Suprapubic skin (tissue), 4 donors: ENCODE results near the gene UCN2. TPM values are rescaled to one million over a fixed set of nuclear protein-coding genes. Genes with fewer than 3 reads are reported as not detected.

Experiments used
- DNase-seq, 2 donors: peaks; one replicate each; pipeline ENCODE4 v3.0.0-alpha.2; 2019; ENCODE audit warnings: low spot score in 2 of 2
- H3K27ac ChIP-seq: fragments of 200-600 bp; sonication (generic); one replicate; pipeline ENCODE4 v1.5.1; 2019
- H3K27me3 ChIP-seq: fragments of 200-600 bp; sonication (generic); one replicate; pipeline ENCODE4 v1.5.1; 2019
- H3K36me3 ChIP-seq: fragments of 200-600 bp; sonication (generic); one replicate; pipeline ENCODE4 v1.5.1; 2019
- H3K4me1 ChIP-seq: fragments of 200-600 bp; sonication (generic); one replicate; pipeline ENCODE4 v1.5.1; 2019
- H3K4me3 ChIP-seq: fragments of 200-600 bp; sonication (generic); one replicate; pipeline ENCODE4 v1.5.1; 2019; ENCODE audit warnings: mild to moderate bottlenecking
- H3K9me3 ChIP-seq: fragments of 200-600 bp; sonication (generic); one replicate; pipeline ENCODE4 v1.5.1; 2019
- EP300 ChIP-seq: sonication (generic); formaldehyde crosslinking; IDR thresholded peaks from one replicate; pipeline ENCODE4 v1.6.1; 2017; ENCODE audit warnings: antibody characterized with exemption
- POLR2A ChIP-seq, 2 donors: fragments of 450-650 bp; IDR thresholded peaks; one replicate each; pipeline ENCODE4 v1.6.1; 2017; ENCODE audit warnings: antibody characterized with exemption in 2 of 2, mild to moderate bottlenecking in 2 of 2, moderate library complexity in 2 of 2
- POLR2AphosphoS5 ChIP-seq, 3 donors: sonication (generic); formaldehyde crosslinking; IDR thresholded peaks; one replicate each; pipeline ENCODE4 v1.6.1; 2017; ENCODE audit warnings: antibody characterized with exemption in 3 of 3
- WGBS: methylation state at CpG from one replicate; pipeline ENCODE4 v1.1.5; 2018; 5-methylcytosine and 5-hydroxymethylcytosine counted together
- total RNA-seq, 4 donors: library from RNA; depleted of rRNA; stranded (reverse); fragments of >200 nt; gene quantifications; one replicate each; pipeline ENCODE4 v1.1.0, GENCODE V29; 2016
- TF ChIP-seq, protein P1 (sequence below), 2 donors: fragments of 200-600 bp in 1 of 2; fragments of 450-650 bp in 1 of 2; sonication (generic) in 1 of 2; IDR thresholded peaks; one replicate each; pipeline ENCODE4 v1.5.1; 2016 to 2019; ENCODE audit warnings: antibody characterized with exemption in 2 of 2, mild to moderate bottlenecking in 1 of 2, moderate library complexity in 1 of 2

The UCN2 gene, protein sequence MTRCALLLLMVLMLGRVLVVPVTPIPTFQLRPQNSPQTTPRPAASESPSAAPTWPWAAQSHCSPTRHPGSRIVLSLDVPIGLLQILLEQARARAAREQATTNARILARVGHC
- total RNA-seq: 10 to 100 TPM; 10.1 to 23.7 (median 18.0) TPM

DNA sequence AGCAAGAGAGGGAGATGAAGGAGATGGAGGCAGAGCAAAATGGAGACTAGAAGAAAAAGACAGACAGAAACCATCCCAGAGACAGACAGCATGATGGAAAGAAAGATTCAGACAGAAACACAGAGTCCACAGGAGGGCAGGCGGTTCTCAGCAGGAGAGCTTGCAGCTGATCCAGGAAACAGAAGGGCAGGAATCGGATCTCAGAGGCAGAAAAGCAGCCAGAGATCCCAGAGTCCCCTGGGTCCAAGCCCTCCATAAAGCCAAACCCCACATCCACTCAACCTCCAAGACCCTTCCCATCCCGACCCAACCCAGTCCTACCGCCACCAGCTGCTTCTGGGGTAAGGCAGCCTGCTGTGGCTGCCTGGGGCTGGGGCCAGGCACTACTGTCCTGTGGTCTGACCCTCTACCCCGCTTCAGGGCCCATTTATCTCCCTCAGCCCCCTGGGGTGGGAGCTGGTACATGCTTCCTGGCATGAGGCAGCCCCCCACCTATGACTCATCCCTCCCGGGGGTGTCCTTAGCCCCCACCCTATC is at the start of gene UCN2:
UCN2 (minus strand) TSS at position 400 of the 537 bp plus-strand sequence. CDS start 657 bp downstream, outside the sequence.
- Histone ChIP-seq H3K9me3 (no peaks in the 10 kb centered on the region), H3K27me3 (no peaks in the 10 kb centered on the region), H3K4me3 (no peak within 1 kb of the TSS), H3K4me1 (peaks cover 44% of the 10 kb centered on the region), H3K27ac (no peak within 1 kb of the TSS), H3K36me3 (peaks cover 13% of the 10 kb centered on the region)
- no peak for TF ChIP-seq EP300
- no peak for TF ChIP-seq POLR2A (IDR thresholded peaks at IDR 0.05)
- TF ChIP-seq POLR2AphosphoS5 (IDR thresholded peaks at IDR 0.05): no peak
- TF ChIP-seq, protein P1, sequence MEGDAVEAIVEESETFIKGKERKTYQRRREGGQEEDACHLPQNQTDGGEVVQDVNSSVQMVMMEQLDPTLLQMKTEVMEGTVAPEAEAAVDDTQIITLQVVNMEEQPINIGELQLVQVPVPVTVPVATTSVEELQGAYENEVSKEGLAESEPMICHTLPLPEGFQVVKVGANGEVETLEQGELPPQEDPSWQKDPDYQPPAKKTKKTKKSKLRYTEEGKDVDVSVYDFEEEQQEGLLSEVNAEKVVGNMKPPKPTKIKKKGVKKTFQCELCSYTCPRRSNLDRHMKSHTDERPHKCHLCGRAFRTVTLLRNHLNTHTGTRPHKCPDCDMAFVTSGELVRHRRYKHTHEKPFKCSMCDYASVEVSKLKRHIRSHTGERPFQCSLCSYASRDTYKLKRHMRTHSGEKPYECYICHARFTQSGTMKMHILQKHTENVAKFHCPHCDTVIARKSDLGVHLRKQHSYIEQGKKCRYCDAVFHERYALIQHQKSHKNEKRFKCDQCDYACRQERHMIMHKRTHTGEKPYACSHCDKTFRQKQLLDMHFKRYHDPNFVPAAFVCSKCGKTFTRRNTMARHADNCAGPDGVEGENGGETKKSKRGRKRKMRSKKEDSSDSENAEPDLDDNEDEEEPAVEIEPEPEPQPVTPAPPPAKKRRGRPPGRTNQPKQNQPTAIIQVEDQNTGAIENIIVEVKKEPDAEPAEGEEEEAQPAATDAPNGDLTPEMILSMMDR (IDR thresholded peaks at IDR 0.05): no peak
- WGBS: 74% methylated on average over 6 of the region's 6 CpGs
- no peak for DNase-seq

- no peaks in the 10 kb centered on the region for H3K36me3 ChIP-seq
- no peak for TF ChIP-seq EP300
- no peak for TF ChIP-seq POLR2AphosphoS5 (IDR thresholded peaks at IDR 0.05)
- TF ChIP-seq, protein P1 (IDR thresholded peaks at IDR 0.05): no peak
- no peak for TF ChIP-seq POLR2A (IDR thresholded peaks at IDR 0.05)
Observed at GRCh38 chr3:48612309-48612708, 48.7 kb upstream of the UCN2 start.

DNA sequence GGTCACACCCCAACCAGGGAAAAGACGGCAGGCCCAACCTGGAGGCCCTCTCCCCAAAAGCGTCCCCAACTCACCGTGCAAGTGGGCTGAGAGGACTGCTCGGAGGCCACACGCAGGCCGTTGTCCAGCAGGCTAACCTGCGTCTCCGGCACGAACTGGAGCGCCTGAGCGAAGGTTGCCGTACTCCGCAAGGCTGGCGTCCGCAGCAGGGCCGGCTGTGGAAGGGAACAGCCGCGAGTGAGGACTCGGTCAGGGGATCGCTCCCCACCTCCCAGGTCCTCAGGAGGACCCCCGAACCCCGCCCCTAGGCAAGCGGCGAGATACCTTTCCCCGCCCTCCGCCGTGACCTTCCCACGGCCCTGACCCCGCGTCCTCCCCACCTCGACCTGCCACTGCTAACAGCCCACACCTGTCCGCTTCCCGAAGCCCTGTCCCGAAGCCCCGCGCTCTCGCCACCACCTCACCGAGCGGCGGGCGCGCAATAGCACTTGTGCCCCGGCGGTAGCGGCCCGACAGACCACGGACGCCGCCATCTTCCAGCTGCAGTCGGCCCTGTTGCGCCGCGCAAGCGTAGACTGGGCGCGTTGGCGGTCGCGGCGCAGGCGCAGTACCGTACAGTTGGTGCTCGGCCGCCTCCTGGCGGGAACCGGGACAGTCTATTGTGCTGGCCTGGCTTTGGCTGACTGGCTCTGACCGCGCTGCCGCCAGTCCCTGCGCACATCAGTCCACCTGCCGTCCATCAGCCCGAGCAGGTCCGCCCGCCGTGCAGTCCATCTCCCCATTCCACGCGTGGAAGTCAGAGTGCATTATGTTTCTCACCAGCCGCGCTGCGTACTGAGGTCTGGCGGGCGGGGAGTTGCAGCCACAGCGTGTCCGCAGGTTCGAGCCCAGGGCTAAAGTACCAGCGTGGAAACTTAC is 45.8 kb upstream of the UCN2 start, which contains the start of gene UQCRC1:
UQCRC1 (minus strand) TSS at position 559 of the 918 bp plus-strand sequence; CDS start at position 533, 26 bp downstream.
- H3K36me3 ChIP-seq: peaks cover 22% of the 10 kb centered on the region
- peak; percentile 93 to 95 for DNase-seq
- 3% methylated on average over 72 of the region's 86 CpGs for WGBS
- H3K27ac ChIP-seq: peak within 1 kb of the TSS; percentile 89
- H3K4me1 ChIP-seq: peaks cover 19% of the 10 kb centered on the region
- H3K9me3 ChIP-seq: no peaks in the 10 kb centered on the region
- H3K27me3 ChIP-seq: no peaks in the 10 kb centered on the region
- TF ChIP-seq EP300: no peak
- peak in 2 of 3 donors; percentile 55 to 71 for TF ChIP-seq POLR2AphosphoS5 (IDR thresholded peaks at IDR 0.05)
- peak in 1 of 2 donors; percentile 34 for TF ChIP-seq POLR2A (IDR thresholded peaks at IDR 0.05)
- TF ChIP-seq, protein P1 (IDR thresholded peaks at IDR 0.05): peak; percentile 47 to 88
- peak within 1 kb of the TSS; percentile 80 for H3K4me3 ChIP-seq

More at GRCh38 chr3:48612309-48612708, 48.7 kb upstream of the UCN2 start:
- Histone ChIP-seq H3K27me3 (no peaks in the 10 kb centered on the region), H3K4me3 (no peak overlapping the region), H3K4me1 (peaks cover 19% of the 10 kb centered on the region), H3K27ac (no peak overlapping the region), H3K9me3 (no peaks in the 10 kb centered on the region)
- 57% methylated on average over 1 of the region's 1 CpG for WGBS
- no peak for DNase-seq

DNA sequence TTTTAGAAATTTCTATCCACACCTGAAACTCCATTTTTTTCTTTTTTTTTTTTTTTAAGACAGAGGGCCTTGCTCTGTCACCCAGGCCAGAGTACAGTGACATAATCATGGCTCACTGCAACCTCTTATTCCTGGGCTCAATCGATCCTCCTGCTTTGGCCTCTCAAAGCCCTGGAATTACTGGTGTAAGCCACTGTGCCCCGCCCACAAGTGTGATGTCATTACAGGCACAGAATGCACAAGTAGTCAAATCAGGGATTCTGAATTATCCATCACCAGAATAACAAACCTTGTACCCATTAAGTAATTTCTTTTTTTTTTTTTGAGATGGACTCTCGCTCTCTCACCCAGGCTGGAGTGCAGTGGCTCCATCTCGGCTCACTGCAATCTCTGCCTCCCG is 43.9 kb upstream of the UCN2 start:
- Histone ChIP-seq H3K9me3 (no peaks in the 10 kb centered on the region), H3K27me3 (no peaks in the 10 kb centered on the region), H3K36me3 (peaks cover 40% of the 10 kb centered on the region), H3K4me1 (peaks cover 19% of the 10 kb centered on the region), H3K27ac (no peak overlapping the region), H3K4me3 (no peak overlapping the region)
- TF ChIP-seq POLR2AphosphoS5 (IDR thresholded peaks at IDR 0.05) (no peak), POLR2A (IDR thresholded peaks at IDR 0.05) (no peak), EP300 (no peak)
- TF ChIP-seq, protein P1 (IDR thresholded peaks at IDR 0.05): no peak
- no peak for DNase-seq
- 91% methylated on average over 5 of the region's 5 CpGs for WGBS

- no peak overlapping the region for H3K4me3 ChIP-seq
- H3K27me3 ChIP-seq: no peaks in the 10 kb centered on the region
- no peak for DNase-seq
- TF ChIP-seq, protein P1 (IDR thresholded peaks at IDR 0.05): no peak
- TF ChIP-seq EP300 (no peak), POLR2AphosphoS5 (IDR thresholded peaks at IDR 0.05) (no peak), POLR2A (IDR thresholded peaks at IDR 0.05) (no peak)
- no peaks in the 10 kb centered on the region for H3K9me3 ChIP-seq
- peaks cover 74% of the 10 kb centered on the region for H3K36me3 ChIP-seq
- WGBS: 55% methylated on average over 2 of the region's 2 CpGs
- peaks cover 53% of the 10 kb centered on the region for H3K4me1 ChIP-seq
- H3K27ac ChIP-seq: no peak overlapping the region
Observed at GRCh38 chr3:48601622-48601994, 38.0 kb upstream of the UCN2 start.
